Neural progenitor cell (in vitro differentiated cells): ENCODE data around the gene TNFRSF18.

Experiments
- EZH2 ChIP-seq: fragments of 200-600 bp; sonication (generic); IDR thresholded peaks from 2 replicates; pipeline ENCODE4 v1.6.1; 2017; ENCODE audit warnings: antibody characterized with exemption, mild to moderate bottlenecking, moderate library complexity
- EZH2phosphoT487 ChIP-seq: fragments of 200-600 bp; sonication (generic); IDR thresholded peaks from 2 replicates; pipeline ENCODE4 v1.6.1; 2017; ENCODE audit warnings: antibody characterized with exemption
- TF ChIP-seq, protein P1 (sequence below): fragments of 200-600 bp; sonication (generic); IDR thresholded peaks from 2 replicates; pipeline ENCODE4 v1.5.1; 2017; ENCODE audit warnings: antibody characterized with exemption, mild to moderate bottlenecking

GRCh38 chr1:1213345-1214265, 7.2 kb upstream of the TNFRSF18 start, which contains the start of gene TNFRSF4:
- TF ChIP-seq, protein P1, sequence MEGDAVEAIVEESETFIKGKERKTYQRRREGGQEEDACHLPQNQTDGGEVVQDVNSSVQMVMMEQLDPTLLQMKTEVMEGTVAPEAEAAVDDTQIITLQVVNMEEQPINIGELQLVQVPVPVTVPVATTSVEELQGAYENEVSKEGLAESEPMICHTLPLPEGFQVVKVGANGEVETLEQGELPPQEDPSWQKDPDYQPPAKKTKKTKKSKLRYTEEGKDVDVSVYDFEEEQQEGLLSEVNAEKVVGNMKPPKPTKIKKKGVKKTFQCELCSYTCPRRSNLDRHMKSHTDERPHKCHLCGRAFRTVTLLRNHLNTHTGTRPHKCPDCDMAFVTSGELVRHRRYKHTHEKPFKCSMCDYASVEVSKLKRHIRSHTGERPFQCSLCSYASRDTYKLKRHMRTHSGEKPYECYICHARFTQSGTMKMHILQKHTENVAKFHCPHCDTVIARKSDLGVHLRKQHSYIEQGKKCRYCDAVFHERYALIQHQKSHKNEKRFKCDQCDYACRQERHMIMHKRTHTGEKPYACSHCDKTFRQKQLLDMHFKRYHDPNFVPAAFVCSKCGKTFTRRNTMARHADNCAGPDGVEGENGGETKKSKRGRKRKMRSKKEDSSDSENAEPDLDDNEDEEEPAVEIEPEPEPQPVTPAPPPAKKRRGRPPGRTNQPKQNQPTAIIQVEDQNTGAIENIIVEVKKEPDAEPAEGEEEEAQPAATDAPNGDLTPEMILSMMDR, result no peak
- no peak for TF ChIP-seq EZH2
- TF ChIP-seq EZH2phosphoT487, result no peak
